Vagina (tissue), 2 donors: ENCODE results near the gene CACNA2D1. TPM values are rescaled to one million over a fixed set of nuclear protein-coding genes. Genes with fewer than 3 reads are reported as not detected.

Source experiments
- DNase-seq, 2 donors: peaks; one replicate each; pipeline ENCODE4 v3.0.0-alpha.2; 2017; ENCODE audit errors: extremely low spot score in 2 of 2
- H3K27ac ChIP-seq: fragments of 200-600 bp; sonication (generic); one replicate; pipeline ENCODE4 v1.5.1; 2019
- H3K27me3 ChIP-seq: fragments of 200-600 bp; sonication (generic); one replicate; pipeline ENCODE4 v1.5.1; 2019
- H3K36me3 ChIP-seq, 2 donors: fragments of 200-600 bp; sonication (generic); one replicate each; pipeline ENCODE4 v1.5.1; 2017 to 2019
- H3K4me1 ChIP-seq: fragments of 200-600 bp; sonication (generic); one replicate; pipeline ENCODE4 v1.5.1; 2019
- H3K4me3 ChIP-seq, 2 donors: fragments of 200-600 bp; sonication (generic); 1 replicate in 1 of 2; 2 replicates in 1 of 2; pipeline ENCODE4 v1.5.1; 2016 to 2019
- H3K9me3 ChIP-seq: fragments of 200-600 bp; sonication (generic); one replicate; pipeline ENCODE4 v1.5.1; 2019
- POLR2A ChIP-seq, 2 donors: fragments of 450-650 bp; IDR thresholded peaks; one replicate each; pipeline ENCODE4 v1.6.1; 2017; ENCODE audit warnings: antibody characterized with exemption in 2 of 2, mild to moderate bottlenecking in 2 of 2, moderate library complexity in 2 of 2
- POLR2AphosphoS5 ChIP-seq, 2 donors: sonication (generic); formaldehyde crosslinking; IDR thresholded peaks; one replicate each; pipeline ENCODE4 v1.9.0; 2017; ENCODE audit warnings: antibody characterized with exemption in 2 of 2, mild to moderate bottlenecking in 2 of 2, low read depth in 1 of 2; ENCODE audit not compliant: insufficient read depth in 1 of 2
- intact Hi-C: fragments of 100-400 bp; cut with DNase I; formaldehyde crosslinking; loops from one replicate; pipeline ENCODE4 v1.15.1; 2023
- total RNA-seq: library from RNA; depleted of rRNA; stranded (reverse); fragments of >200 nt; gene quantifications from one replicate; pipeline ENCODE4 v1.2.3, GENCODE V29; 2016
- TF ChIP-seq, protein P1 (sequence below), 3 experiments: fragments of 450-650 bp in 2 of 3; fragments of 200-600 bp in 1 of 3; sonication (generic) in 1 of 3; IDR thresholded peaks; one replicate each; pipeline ENCODE4 v1.5.1; 2017 to 2019; ENCODE audit warnings: antibody characterized with exemption in 3 of 3, mild to moderate bottlenecking in 2 of 3, moderate library complexity in 2 of 3

Gene CACNA2D1
- total RNA-seq, 1 donor from 2014 or later: 16.9 TPM

DNA sequence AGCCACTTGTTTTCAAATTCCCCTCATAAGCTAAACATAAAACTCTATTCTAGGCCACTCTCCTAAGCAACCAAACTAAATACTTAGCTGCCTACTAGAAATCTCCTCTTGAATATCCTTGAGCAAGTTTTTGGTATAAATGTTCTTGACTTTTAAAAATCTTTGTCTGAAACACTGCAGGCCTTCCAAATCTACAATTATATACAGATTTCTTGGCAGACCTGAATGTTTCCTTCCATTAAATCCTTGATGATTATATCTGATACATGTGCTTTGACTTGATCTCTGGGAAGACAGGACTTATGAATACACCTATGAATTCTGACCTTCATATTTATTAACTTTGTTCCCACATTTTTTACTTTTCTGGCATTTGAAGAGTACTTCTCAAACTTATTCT is 314.5 kb downstream of the CACNA2D1 start:
- intact Hi-C loops: no loop called here
- TF ChIP-seq, protein P1, sequence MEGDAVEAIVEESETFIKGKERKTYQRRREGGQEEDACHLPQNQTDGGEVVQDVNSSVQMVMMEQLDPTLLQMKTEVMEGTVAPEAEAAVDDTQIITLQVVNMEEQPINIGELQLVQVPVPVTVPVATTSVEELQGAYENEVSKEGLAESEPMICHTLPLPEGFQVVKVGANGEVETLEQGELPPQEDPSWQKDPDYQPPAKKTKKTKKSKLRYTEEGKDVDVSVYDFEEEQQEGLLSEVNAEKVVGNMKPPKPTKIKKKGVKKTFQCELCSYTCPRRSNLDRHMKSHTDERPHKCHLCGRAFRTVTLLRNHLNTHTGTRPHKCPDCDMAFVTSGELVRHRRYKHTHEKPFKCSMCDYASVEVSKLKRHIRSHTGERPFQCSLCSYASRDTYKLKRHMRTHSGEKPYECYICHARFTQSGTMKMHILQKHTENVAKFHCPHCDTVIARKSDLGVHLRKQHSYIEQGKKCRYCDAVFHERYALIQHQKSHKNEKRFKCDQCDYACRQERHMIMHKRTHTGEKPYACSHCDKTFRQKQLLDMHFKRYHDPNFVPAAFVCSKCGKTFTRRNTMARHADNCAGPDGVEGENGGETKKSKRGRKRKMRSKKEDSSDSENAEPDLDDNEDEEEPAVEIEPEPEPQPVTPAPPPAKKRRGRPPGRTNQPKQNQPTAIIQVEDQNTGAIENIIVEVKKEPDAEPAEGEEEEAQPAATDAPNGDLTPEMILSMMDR (IDR thresholded peaks at IDR 0.05): no peak
- TF ChIP-seq POLR2AphosphoS5 (IDR thresholded peaks at IDR 0.05; ENCODE audit: insufficient read depth in 1 of 2, low read depth in 1 of 2) (no peak), POLR2A (IDR thresholded peaks at IDR 0.05) (no peak)
- H3K36me3 ChIP-seq: no peaks in the 10 kb centered on the region
- no peaks in the 10 kb centered on the region for H3K4me1 ChIP-seq
- H3K27me3 ChIP-seq: no peaks in the 10 kb centered on the region
- no peak overlapping the region for H3K4me3 ChIP-seq
- no peak overlapping the region for H3K27ac ChIP-seq
- no peak for DNase-seq
- H3K9me3 ChIP-seq: peaks cover 9% of the 10 kb centered on the region

DNA sequence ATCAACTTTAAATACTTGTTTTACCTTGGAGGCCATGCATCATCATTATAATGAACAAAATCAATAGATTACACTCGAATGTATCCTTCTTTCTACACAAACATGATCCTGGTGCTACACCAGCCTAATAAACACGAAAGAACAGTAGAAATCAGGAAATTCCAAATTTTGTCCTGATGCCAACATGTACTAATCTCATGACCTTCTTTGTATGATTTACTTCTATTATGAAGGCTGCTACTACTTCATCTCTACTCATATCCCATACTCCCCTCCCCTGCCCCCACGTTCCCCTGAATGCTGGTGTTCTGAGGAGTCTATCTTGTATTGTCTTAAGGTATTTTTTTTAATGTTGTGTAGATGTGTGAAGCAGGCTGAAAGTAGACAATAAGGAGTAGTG is 315.0 kb downstream of the CACNA2D1 start:
- intact Hi-C loops: no loop called here
- no peak overlapping the region for H3K27ac ChIP-seq
- H3K4me3 ChIP-seq: no peak overlapping the region
- peaks cover 9% of the 10 kb centered on the region for H3K9me3 ChIP-seq
- H3K27me3 ChIP-seq: no peaks in the 10 kb centered on the region
- no peaks in the 10 kb centered on the region for H3K4me1 ChIP-seq
- DNase-seq: no peak
- no peaks in the 10 kb centered on the region for H3K36me3 ChIP-seq
- TF ChIP-seq POLR2A (IDR thresholded peaks at IDR 0.05) (no peak), POLR2AphosphoS5 (IDR thresholded peaks at IDR 0.05; ENCODE audit: insufficient read depth in 1 of 2, low read depth in 1 of 2) (no peak)
- TF ChIP-seq, protein P1 (IDR thresholded peaks at IDR 0.05): no peak

DNA sequence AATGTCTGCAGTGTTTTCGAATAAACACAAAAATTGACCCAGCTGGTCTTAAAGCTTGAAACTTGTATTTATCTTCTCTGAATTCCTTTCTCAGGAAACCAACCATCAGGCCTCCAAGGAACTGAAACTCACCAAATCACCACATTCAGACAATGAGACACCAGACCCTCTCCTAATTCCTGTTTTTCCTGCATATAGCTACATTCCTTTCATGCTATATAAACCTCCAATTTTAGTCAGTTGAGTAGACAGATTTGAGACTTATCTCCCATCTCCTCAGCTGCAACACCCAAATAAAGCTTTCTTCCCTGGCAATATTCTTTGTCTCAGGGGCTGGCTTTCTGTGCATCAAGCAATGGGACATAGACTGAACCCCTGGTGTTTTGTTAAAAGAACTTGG is 317.0 kb downstream of the CACNA2D1 start:
- no peak for DNase-seq
- Histone ChIP-seq H3K4me3 (no peak overlapping the region), H3K4me1 (no peaks in the 10 kb centered on the region), H3K27me3 (no peaks in the 10 kb centered on the region), H3K36me3 (no peaks in the 10 kb centered on the region), H3K9me3 (peaks cover 9% of the 10 kb centered on the region), H3K27ac (no peak overlapping the region)
- intact Hi-C loops: no loop called here
- no peak for TF ChIP-seq POLR2AphosphoS5 (IDR thresholded peaks at IDR 0.05; ENCODE audit: insufficient read depth in 1 of 2, low read depth in 1 of 2)
- no peak for TF ChIP-seq POLR2A (IDR thresholded peaks at IDR 0.05)
- TF ChIP-seq, protein P1 (IDR thresholded peaks at IDR 0.05): no peak

DNA sequence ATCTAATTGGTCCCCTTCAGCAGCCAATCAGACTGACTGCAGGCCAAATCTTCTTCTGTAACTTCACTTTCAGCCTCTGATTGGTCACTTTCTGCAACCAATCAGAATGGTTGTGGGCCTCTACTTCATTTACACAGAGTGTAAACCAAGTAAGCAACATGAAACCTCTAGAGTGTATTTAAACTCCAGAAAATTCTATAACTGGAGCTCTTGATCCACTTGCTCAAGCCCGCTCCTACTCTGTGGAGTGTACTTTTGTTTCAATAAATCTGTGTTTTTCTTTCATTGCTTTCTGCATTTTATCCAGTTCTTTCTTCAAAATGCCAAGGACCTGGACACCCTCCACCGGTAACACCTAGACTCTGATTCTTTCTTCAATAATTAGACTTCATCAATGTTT is 319.1 kb downstream of the CACNA2D1 start:
- H3K36me3 ChIP-seq: no peaks in the 10 kb centered on the region
- H3K4me3 ChIP-seq: no peak overlapping the region
- no peak overlapping the region for H3K27ac ChIP-seq
- H3K4me1 ChIP-seq: no peaks in the 10 kb centered on the region
- no peaks in the 10 kb centered on the region for H3K27me3 ChIP-seq
- TF ChIP-seq, protein P1 (IDR thresholded peaks at IDR 0.05): no peak
- TF ChIP-seq POLR2A (IDR thresholded peaks at IDR 0.05): no peak
- TF ChIP-seq POLR2AphosphoS5 (IDR thresholded peaks at IDR 0.05; ENCODE audit: insufficient read depth in 1 of 2, low read depth in 1 of 2): no peak
- intact Hi-C loops: no loop called here
- DNase-seq: no peak
- peaks cover 9% of the 10 kb centered on the region for H3K9me3 ChIP-seq

DNA sequence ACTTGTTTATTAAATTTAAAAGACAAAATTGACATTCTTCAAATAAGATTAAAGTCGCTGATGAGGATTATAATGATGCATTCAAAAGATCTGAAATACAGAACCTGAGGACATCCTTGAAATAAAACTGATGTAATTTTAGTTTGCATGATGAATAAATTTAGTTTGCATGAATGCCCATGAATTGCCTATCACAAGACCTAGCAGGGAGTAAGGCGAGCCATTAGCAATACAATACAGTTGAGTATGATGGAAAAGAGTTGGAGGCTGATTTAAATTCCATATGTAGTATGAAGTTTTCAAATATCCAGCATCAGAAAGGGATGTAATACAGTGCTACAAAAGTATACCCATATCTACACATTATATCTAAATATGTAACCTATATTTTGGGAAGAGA is 321.3 kb downstream of the CACNA2D1 start:
- TF ChIP-seq, protein P1 (IDR thresholded peaks at IDR 0.05): no peak
- TF ChIP-seq POLR2A (IDR thresholded peaks at IDR 0.05): no peak
- no peak for TF ChIP-seq POLR2AphosphoS5 (IDR thresholded peaks at IDR 0.05; ENCODE audit: insufficient read depth in 1 of 2, low read depth in 1 of 2)
- DNase-seq: no peak
- no peaks in the 10 kb centered on the region for H3K36me3 ChIP-seq

More for the DNA sequence above, 321.3 kb downstream of the CACNA2D1 start:
- H3K4me3 ChIP-seq: no peak overlapping the region
- no peaks in the 10 kb centered on the region for H3K4me1 ChIP-seq
- no peaks in the 10 kb centered on the region for H3K27me3 ChIP-seq
- no peak overlapping the region for H3K27ac ChIP-seq
- peaks cover 9% of the 10 kb centered on the region for H3K9me3 ChIP-seq
- intact Hi-C loops: no loop called here
